ENCODE measurements around the gene ZNF593OS. TPM values are rescaled to one million over a fixed set of nuclear protein-coding genes. Genes with fewer than 3 reads are reported as not detected.

The ZNF593OS gene
- total and polyA plus RNA-seq, 8 donors: 1.0 to 3.2 (median 1.2) TPM; not detected in 2

- intact Hi-C loops (cut with DNase I): loop anchor here in 1 of 2 donors (10.0 kb wide), 1 partner anchor 134 kb away; no protein-coding TSS in a partner anchor
- peak in 1 of 4 donors; percentile 32 for DNase-seq
- peaks cover 0 to 22% of the 10 kb centered on the region in 2 donors for H3K27me3 ChIP-seq
- H3K9me3 ChIP-seq: no peaks in the 10 kb centered on the region
- peak within 1 kb of the TSS in 1 of 2 donors; percentile 80 for H3K27ac ChIP-seq
- H3K4me1 ChIP-seq: peaks cover 5 to 33% of the 10 kb centered on the region in 2 donors
- H3K4me3 ChIP-seq: peak within 1 kb of the TSS; percentile 71 to 81
- TF ChIP-seq, protein P1, sequence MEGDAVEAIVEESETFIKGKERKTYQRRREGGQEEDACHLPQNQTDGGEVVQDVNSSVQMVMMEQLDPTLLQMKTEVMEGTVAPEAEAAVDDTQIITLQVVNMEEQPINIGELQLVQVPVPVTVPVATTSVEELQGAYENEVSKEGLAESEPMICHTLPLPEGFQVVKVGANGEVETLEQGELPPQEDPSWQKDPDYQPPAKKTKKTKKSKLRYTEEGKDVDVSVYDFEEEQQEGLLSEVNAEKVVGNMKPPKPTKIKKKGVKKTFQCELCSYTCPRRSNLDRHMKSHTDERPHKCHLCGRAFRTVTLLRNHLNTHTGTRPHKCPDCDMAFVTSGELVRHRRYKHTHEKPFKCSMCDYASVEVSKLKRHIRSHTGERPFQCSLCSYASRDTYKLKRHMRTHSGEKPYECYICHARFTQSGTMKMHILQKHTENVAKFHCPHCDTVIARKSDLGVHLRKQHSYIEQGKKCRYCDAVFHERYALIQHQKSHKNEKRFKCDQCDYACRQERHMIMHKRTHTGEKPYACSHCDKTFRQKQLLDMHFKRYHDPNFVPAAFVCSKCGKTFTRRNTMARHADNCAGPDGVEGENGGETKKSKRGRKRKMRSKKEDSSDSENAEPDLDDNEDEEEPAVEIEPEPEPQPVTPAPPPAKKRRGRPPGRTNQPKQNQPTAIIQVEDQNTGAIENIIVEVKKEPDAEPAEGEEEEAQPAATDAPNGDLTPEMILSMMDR (IDR thresholded peaks at IDR 0.05): no peak
- ATAC-seq: no peak
- peaks cover 0 to 4% of the 10 kb centered on the region in 2 donors for H3K36me3 ChIP-seq
Measured at GRCh38 chr1:26168410-26169197, 3.0 kb downstream of the ZNF593OS start, which contains the start of gene C1orf232. C1orf232 (minus strand) TSS chr1:26168963; CDS start chr1:26168499, 464 bp downstream.

DNA sequence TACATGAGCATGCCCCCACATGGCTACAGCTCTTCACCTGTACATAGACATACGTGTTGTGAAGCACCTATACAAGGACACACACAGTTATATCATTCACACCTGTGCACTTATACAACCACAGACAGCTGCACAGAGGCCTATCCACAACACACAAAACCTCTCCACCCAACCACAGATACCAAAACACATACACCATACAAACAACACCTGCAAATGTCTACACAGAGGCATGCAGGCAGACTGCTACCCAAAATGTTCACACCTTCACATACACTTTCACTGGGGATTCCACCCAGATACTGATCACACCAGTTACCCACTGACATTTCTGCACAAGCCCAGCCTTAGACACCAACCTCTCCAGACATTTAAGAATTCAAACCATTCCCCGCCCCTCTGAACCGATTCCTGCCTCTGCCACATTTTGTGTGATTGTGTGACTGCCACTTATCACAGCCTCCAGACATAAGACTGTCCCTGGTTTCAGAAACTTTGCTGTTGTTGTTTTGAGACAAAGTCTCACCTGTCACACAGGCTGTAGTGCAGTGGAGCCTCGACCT is 4.8 kb downstream of the ZNF593OS start:
- peak in 1 of 4 donors; percentile 21 for DNase-seq
- ATAC-seq: no peak
- H3K27ac ChIP-seq: no peak overlapping the region
- H3K36me3 ChIP-seq: peaks cover 0 to 3% of the 10 kb centered on the region in 2 donors
- no peaks in the 10 kb centered on the region for H3K9me3 ChIP-seq
- intact Hi-C loops (cut with DNase I): loop anchor here in 1 of 2 donors (10.0 kb wide), 1 partner anchor 132 kb away; no protein-coding TSS in a partner anchor
- TF ChIP-seq, protein P1 (IDR thresholded peaks at IDR 0.05): no peak
- no peak overlapping the region for H3K4me3 ChIP-seq
- H3K4me1 ChIP-seq: peaks cover 5 to 43% of the 10 kb centered on the region in 2 donors
- H3K27me3 ChIP-seq: peaks cover 0 to 38% of the 10 kb centered on the region in 2 donors

DNA sequence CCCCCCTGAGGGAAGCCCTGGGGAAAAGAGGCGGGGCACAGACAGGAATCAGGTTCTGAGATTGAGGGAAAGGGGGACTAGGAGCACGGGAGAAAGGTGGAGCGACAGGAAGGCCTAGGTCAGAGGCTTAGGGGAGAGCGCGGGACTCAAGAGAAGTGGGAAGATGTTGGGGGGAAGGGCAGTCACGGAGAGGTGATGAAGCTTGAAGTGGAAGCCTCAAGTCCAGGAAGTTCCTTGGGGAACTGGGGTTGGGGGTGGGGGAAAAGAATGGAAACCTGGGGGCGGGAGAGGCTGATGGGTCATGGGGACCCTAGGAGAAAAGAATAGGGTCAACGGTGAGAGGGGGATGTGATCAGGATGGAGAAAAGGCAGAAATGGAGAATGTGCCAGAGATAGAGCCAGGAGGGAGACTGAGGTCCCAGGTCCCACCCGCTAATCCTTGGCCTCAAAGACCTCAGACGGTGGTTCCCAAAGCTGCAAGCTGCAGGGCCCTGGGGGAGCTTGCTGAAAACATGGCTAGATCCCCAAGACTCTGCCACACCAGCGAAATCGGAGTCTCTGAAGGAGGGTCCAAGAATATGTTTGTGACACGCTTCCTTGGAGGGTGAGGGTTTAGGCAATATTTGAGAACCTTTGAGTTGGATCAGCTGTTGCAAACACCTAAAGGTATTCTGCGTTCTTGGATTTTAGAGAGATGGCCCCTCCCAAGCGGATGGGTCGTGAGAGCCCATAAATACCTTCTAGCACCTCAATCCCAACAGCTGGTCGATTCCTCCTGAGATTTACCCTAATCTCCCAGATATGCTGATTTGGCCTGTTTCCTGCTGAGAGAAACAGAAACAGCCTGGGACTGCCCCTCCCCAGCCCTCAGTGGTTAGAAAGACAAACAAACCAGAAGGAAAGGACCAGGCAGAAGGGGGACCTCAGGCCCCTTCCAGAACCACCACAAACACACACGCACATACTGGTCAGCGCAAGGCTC is 6.5 kb downstream of the ZNF593OS start:
- no peak overlapping the region for H3K4me3 ChIP-seq
- no peaks in the 10 kb centered on the region for H3K36me3 ChIP-seq
- intact Hi-C loops (cut with DNase I): loop anchor here in 1 of 2 donors (10.0 kb wide), 1 partner anchor 130 kb away; no protein-coding TSS in a partner anchor
- DNase-seq: peak in 1 of 4 donors; percentile 41
- H3K9me3 ChIP-seq: no peaks in the 10 kb centered on the region
- TF ChIP-seq, protein P1 (IDR thresholded peaks at IDR 0.05): no peak
- H3K27me3 ChIP-seq: peaks cover 0 to 55% of the 10 kb centered on the region in 2 donors
- H3K27ac ChIP-seq: no peak overlapping the region
- no peak for ATAC-seq
- H3K4me1 ChIP-seq: peaks cover under 1 to 38% of the 10 kb centered on the region in 2 donors

GRCh38 chr1:26164036-26164860 is 7.4 kb downstream of the ZNF593OS start:
- intact Hi-C loops (cut with DNase I): loop anchor here in 1 of 2 donors (10.0 kb wide), 1 partner anchor 129 kb away; no protein-coding TSS in a partner anchor
- Histone ChIP-seq H3K4me1 (peaks cover 0 to 32% of the 10 kb centered on the region in 2 donors), H3K36me3 (no peaks in the 10 kb centered on the region), H3K27me3 (peaks cover 0 to 61% of the 10 kb centered on the region in 2 donors), H3K9me3 (no peaks in the 10 kb centered on the region), H3K4me3 (peak overlapping the region; percentile 24 to 25), H3K27ac (no peak overlapping the region)
- peak; percentile 63 for ATAC-seq
- TF ChIP-seq, protein P1 (IDR thresholded peaks at IDR 0.05): peak; percentile 60 to 77
- peak in 2 of 4 donors; percentile 55 to 91 for DNase-seq
